A549 (cell line): ENCODE data around the gene ELMOD1. TPM values are rescaled to one million over a fixed set of nuclear protein-coding genes. Genes with fewer than 3 reads are reported as not detected.
A peak's percentile ranks its signal among the peaks of the same experiment; 100 is the strongest.

ENCODE experiments used
- ATAC-seq, 2 experiments: fragments of 200-7000 bp in 1 of 2; fragments of >200 bp in 1 of 2; cut with Nextera tagmentation in 1 of 2; cut with Tn5 transposase in 1 of 2; 3 replicates each; pipeline versions ENCODE4 v1.8.0 to v1.9.1; 2018 to 2020; ENCODE audit warnings: mild to moderate bottlenecking in 1 of 2, moderate library complexity in 1 of 2
- CTCF ChIA-PET: fragments of 300-600 bp; sonication (Branson Sonifier 250); formaldehyde crosslinking; extraction: SDS; loops from one replicate; lab custom pipeline; 2021; ENCODE audit warnings: antibody characterized with exemption, inconsistent platforms; lab: Yijun Ruan, JAX
- POLR2A ChIA-PET: fragments of 350-600 bp; formaldehyde crosslinking; extraction: SDS; loops from one replicate; lab custom pipeline; 2021; ENCODE audit warnings: antibody characterized with exemption, inconsistent platforms; lab: Yijun Ruan, JAX
- DNase-seq, 2 experiments: peaks; one replicate each; pipeline versions ENCODE4 v3.0.0 to v3.0.0-alpha.2; 2011 to 2016; ENCODE audit warnings: low read depth in 1 of 2, low spot score in 1 of 2
- FAIRE-seq: peaks from 2 replicates; lab custom pipeline; 2011; peaks lifted over from hg19 to GRCh38; lab: Jason Lieb, UNC
- H3K27ac ChIP-seq, 2 experiments: fragments of >200 bp; sonication (Bioruptor Twin); formaldehyde crosslinking; 3 replicates each; pipeline ENCODE4 v1.5.1; 2016 to 2017
- H3K4me1 ChIP-seq: fragments of >200 bp; sonication (Bioruptor Twin); formaldehyde crosslinking; 3 replicates; pipeline ENCODE4 v1.6.1; 2016
- H3K4me2 ChIP-seq: fragments of >200 bp; sonication (Bioruptor Twin); formaldehyde crosslinking; 3 replicates; pipeline ENCODE4 v1.6.1; 2016
- H3K4me3 ChIP-seq: fragments of >200 bp; sonication (Bioruptor Twin); formaldehyde crosslinking; 3 replicates; pipeline ENCODE4 v1.5.1; 2016
- H3K9me3 ChIP-seq: fragments of >200 bp; sonication (Bioruptor Twin); formaldehyde crosslinking; 3 replicates; pipeline ENCODE4 v1.6.1; 2016
- ATOH8 ChIP-seq: fragments of 250-450 bp; sonication (Bioruptor Pico); IDR thresholded peaks from 2 replicates; pipeline ENCODE4 v1.5.0; 2020; ENCODE audit warnings: low read depth, mild to moderate bottlenecking, moderate library complexity
- CEBPB ChIP-seq, 2 experiments: fragments of >200 bp in 1 of 2; sonication (Bioruptor Twin) in 1 of 2; formaldehyde crosslinking in 1 of 2; IDR thresholded peaks; 2 replicates each; pipeline ENCODE4 v1.6.1; 2012 to 2016
- ESRRA ChIP-seq: fragments of 150-350 bp; IDR thresholded peaks from 2 replicates; pipeline ENCODE4 v1.6.1; 2014; ENCODE audit warnings: mild to moderate bottlenecking, low read length, borderline replicate concordance
- FOSB ChIP-seq: fragments of 250-450 bp; sonication (Bioruptor Pico); IDR thresholded peaks from 2 replicates; pipeline ENCODE4 v1.5.0; 2020; ENCODE audit warnings: mild to moderate bottlenecking, moderate library complexity
- FOSL2 ChIP-seq, 2 experiments: fragments of 450-650 bp in 1 of 2; fragments of >200 bp in 1 of 2; sonication (Bioruptor Twin) in 1 of 2; formaldehyde crosslinking; IDR thresholded peaks; 2 replicates each; pipeline versions ENCODE4 v1.5.0 to v1.6.1; 2016 to 2020; ENCODE audit warnings: mild to moderate bottlenecking in 1 of 2, moderate library complexity in 1 of 2
- GATA3 ChIP-seq: IDR thresholded peaks from 2 replicates; pipeline ENCODE4 v1.6.1; 2012; ENCODE audit warnings: borderline replicate concordance
- HEYL ChIP-seq: fragments of 250-450 bp; sonication (Bioruptor Pico); IDR thresholded peaks from 2 replicates; pipeline ENCODE4 v1.8.0; 2021; ENCODE audit warnings: mild to moderate bottlenecking, moderate library complexity
- HOXA7 ChIP-seq: fragments of 250-450 bp; sonication (Bioruptor Pico); IDR thresholded peaks from 2 replicates; pipeline ENCODE4 v1.5.0; 2020; ENCODE audit warnings: mild to moderate bottlenecking, moderate library complexity
- JUNB ChIP-seq: fragments of >200 bp; sonication (Bioruptor Twin); formaldehyde crosslinking; IDR thresholded peaks from 2 replicates; pipeline ENCODE4 v1.6.1; 2016
- MAFK ChIP-seq: fragments of 450-650 bp; IDR thresholded peaks from 2 replicates; pipeline ENCODE4 v1.6.1; 2014; ENCODE audit not compliant: partially characterized antibody
- MAX ChIP-seq: IDR thresholded peaks from 2 replicates; pipeline ENCODE4 v1.6.1; 2012
- MYC ChIP-seq: IDR thresholded peaks from 2 replicates; pipeline ENCODE4 v1.6.1; 2012; ENCODE audit warnings: mild to moderate bottlenecking, inconsistent platforms, low read length, improper control_type of control experiment, borderline replicate concordance
- NPAS2 ChIP-seq: fragments of 250-450 bp; sonication (Bioruptor Pico); IDR thresholded peaks from 2 replicates; pipeline ENCODE4 v1.8.0; 2022; ENCODE audit warnings: mild to moderate bottlenecking, moderate library complexity, borderline replicate concordance
- RARB ChIP-seq: fragments of 250-450 bp; sonication (Bioruptor Pico); IDR thresholded peaks from 2 replicates; pipeline ENCODE4 v1.8.0; 2021; ENCODE audit warnings: mild to moderate bottlenecking, moderate library complexity
- SMC3 ChIP-seq: fragments of >200 bp; sonication (Bioruptor Twin); formaldehyde crosslinking; IDR thresholded peaks from 3 replicates; pipeline ENCODE4 v1.6.1; 2018; ENCODE audit warnings: inconsistent platforms
- ZC3H11A ChIP-seq: fragments of 450-650 bp; IDR thresholded peaks from 2 replicates; pipeline ENCODE4 v1.6.1; 2014; ENCODE audit warnings: antibody characterized with exemption, mild to moderate bottlenecking
- ZFP36 ChIP-seq: fragments of 450-650 bp; IDR thresholded peaks from 2 replicates; pipeline ENCODE4 v1.6.1; 2014; ENCODE audit warnings: borderline replicate concordance; ENCODE audit not compliant: partially characterized antibody
- WGBS: methylation state at CpG from one replicate; pipeline ENCODE4 v1.1.6; 2017; ENCODE audit errors: missing lambda C conversion rate; 5-methylcytosine and 5-hydroxymethylcytosine counted together
- polyA plus RNA-seq, 4 experiments: library from polyadenylated mRNA; depleted of rRNA in 3 of 4; stranded (reverse); fragments of >200 nt; fragmentation: RNase III in 1 of 4; extraction: RNeasy Plus Mini Kit Qiagen cat#74134 plus additional on column Dnase treatment in 1 of 4; gene quantifications; 2 replicates in 3 of 4; 3 replicates in 1 of 4; pipeline ENCODE4 v1.2.3, GENCODE V29; 2011 to 2017

ELMOD1 gene
- polyA plus RNA-seq, 2 of the 4 experiments (the other 2 are of a cell fraction) = 0.04 to 0.08 TPM

- TF ChIP-seq ZC3H11A = no peak
- no peak for TF ChIP-seq ZFP36
- TF ChIP-seq, all 56 proteins: peak for 3
Observed at GRCh38 chr11:107689317-107690202, 98.6 kb downstream of the ELMOD1 start (continued).

GRCh38 chr11:107691000-107691750, 100.2 kb downstream of the ELMOD1 start:
- POLR2A ChIA-PET = no interaction called here
- TF ChIP-seq NPAS2 (CRISPR knock-in tag) (no peak), MYC (no peak), ESRRA (no peak), MAX (no peak)
- CTCF ChIA-PET = interaction anchor here (0.8 to 5.8 kb wide), 7 partner anchors 10 to 142 kb away, joined by 3 to 61 read pairs (median 6); no protein-coding TSS in a partner anchor
- Histone ChIP-seq H3K27ac (peak overlapping the region; percentile 11 to 61; a peak in 3 of 6 replicates), H3K9me3 (no peaks in the 10 kb centered on the region; the same call in 2 of the 3 replicates), H3K4me1 (peaks cover 29% of the 10 kb centered on the region), H3K4me2 (peak overlapping the region; percentile 46), H3K4me3 (no peak overlapping the region)
- WGBS = 5% methylated on average over 3 of the region's 3 CpGs
- peak in 1 of 2 experiments; percentile 54; a peak in 3 of 6 replicates for ATAC-seq
- FAIRE-seq = no peak
- no peak for DNase-seq

GRCh38 chr11:107695446-107695845, 104.5 kb downstream of the ELMOD1 start:
- peaks cover 32% of the 10 kb centered on the region for H3K4me1 ChIP-seq
- peak overlapping the region; percentile 64 to 67; a peak in 4 of 6 replicates for H3K27ac ChIP-seq
- no peak overlapping the region for H3K4me3 ChIP-seq
- ChIA-PET CTCF (interaction anchor here (0.9 kb wide), 1 partner anchor 145 kb away, joined by 3 read pairs; no protein-coding TSS in a partner anchor), POLR2A (no interaction called here)
- DNase-seq = no peak
- FAIRE-seq = no peak
- no peaks in the 10 kb centered on the region; the same call in 2 of the 3 replicates for H3K9me3 ChIP-seq
- 16% methylated on average over 1 of the region's 1 CpG for whole genome bisulfite sequencing
- H3K4me2 ChIP-seq = peak overlapping the region; percentile 55
- peak in 1 of 2 experiments; percentile 29; a peak in 2 of 6 replicates for ATAC-seq
- no peak for TF ChIP-seq ZFP36
- no peak for TF ChIP-seq MAFK
- TF ChIP-seq CEBPB (IDR thresholded peaks at IDR 0.05) = no peak
- no peak for TF ChIP-seq ATOH8
- TF ChIP-seq SMC3 = no peak
- TF ChIP-seq GATA3 = no peak
- TF ChIP-seq FOSB (CRISPR knock-in tag) = no peak
- TF ChIP-seq HOXA7 = no peak
- no peak for TF ChIP-seq RARB (CRISPR knock-in tag)

- peak; percentile 28 for FAIRE-seq
- no peaks in the 10 kb centered on the region; the same call in 2 of the 3 replicates for H3K9me3 ChIP-seq
- ATAC-seq = peak; percentile 94 to 95
- peak; percentile 35 to 71 for DNase-seq
- TF ChIP-seq FOSL2 (IDR thresholded peaks at IDR 0.05) = peak; percentile 83
- peak; percentile 93 for TF ChIP-seq FOSL2 (CRISPR knock-in tag; IDR thresholded peaks at IDR 0.05)
- peak; percentile 80 for TF ChIP-seq JUNB
- TF ChIP-seq MAX = 0 out of 2 replicates have a peak, but pooled peaks have one; percentile 23
- TF ChIP-seq GATA3 = peak; percentile 87; the same call in 1 of the 2 replicates
- TF ChIP-seq HEYL (CRISPR knock-in tag) = no peak
- H3K4me1 ChIP-seq = peaks cover 25% of the 10 kb centered on the region
- peak overlapping the region; percentile 55 for H3K4me2 ChIP-seq
- 0% methylated on average over 1 of the region's 1 CpG for WGBS
- peak overlapping the region; percentile 67 to 68 for H3K27ac ChIP-seq
- ChIA-PET CTCF (interaction anchor here (2.9 kb wide), 1 partner anchor 75 kb away, joined by 10 read pairs; no protein-coding TSS in a partner anchor), POLR2A (no interaction called here)
- H3K4me3 ChIP-seq = no peak overlapping the region
Observed at GRCh38 chr11:107696140-107696539, 105.2 kb downstream of the ELMOD1 start.
